ENCODE results near the gene GJD3.

DNA sequence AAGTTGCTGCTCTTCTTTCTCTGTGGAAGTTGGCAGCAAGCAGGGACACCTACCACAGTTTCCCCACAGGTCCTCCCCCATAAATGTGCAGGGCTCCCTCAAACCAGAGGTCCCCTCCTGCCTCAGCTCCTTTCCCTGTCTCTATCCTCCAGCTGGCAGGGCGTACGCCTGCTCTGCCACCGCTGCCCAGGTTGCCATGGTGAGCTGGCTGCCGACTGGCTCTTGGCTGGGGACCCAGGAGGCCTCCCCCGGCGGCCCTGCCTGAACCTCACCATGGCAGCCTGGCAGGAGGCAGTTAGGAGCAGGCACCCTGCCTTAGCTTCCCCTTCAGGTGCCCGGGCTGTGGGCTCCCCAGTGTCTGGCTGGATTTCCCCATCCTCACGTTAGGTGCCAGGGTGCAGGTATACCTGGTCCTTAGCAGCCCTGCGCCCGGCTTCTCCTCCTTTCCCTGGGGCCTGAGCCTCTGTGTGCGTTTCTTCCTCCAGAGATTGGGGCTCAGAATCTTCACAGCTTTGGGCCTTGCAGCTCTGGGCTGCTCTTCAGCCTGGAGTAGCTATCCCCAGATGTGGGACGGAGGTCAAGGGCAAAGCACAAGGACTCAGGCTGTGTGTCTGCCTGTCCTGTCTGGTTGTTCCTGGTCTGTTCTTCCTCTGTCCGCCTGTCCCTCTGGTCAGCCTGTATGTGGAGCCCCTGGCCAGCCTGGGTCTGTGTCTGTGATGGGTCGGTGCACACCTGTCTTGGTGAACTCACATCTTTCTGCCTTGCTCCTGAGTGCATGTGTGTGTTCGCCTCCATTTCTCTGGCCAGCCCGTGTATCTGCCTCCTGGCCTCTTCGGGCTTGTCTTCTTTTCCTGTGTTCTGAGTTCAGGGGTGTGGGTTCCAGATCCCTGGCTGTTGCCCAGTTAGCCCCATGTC, 15.7 kb downstream of the GJD3 start:
- no peak for TF ChIP-seq EZH2 (IDR thresholded peaks at IDR 0.05; ENCODE audit: low read depth)
- TF ChIP-seq, protein P1, sequence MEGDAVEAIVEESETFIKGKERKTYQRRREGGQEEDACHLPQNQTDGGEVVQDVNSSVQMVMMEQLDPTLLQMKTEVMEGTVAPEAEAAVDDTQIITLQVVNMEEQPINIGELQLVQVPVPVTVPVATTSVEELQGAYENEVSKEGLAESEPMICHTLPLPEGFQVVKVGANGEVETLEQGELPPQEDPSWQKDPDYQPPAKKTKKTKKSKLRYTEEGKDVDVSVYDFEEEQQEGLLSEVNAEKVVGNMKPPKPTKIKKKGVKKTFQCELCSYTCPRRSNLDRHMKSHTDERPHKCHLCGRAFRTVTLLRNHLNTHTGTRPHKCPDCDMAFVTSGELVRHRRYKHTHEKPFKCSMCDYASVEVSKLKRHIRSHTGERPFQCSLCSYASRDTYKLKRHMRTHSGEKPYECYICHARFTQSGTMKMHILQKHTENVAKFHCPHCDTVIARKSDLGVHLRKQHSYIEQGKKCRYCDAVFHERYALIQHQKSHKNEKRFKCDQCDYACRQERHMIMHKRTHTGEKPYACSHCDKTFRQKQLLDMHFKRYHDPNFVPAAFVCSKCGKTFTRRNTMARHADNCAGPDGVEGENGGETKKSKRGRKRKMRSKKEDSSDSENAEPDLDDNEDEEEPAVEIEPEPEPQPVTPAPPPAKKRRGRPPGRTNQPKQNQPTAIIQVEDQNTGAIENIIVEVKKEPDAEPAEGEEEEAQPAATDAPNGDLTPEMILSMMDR (conservative IDR thresholded peaks at IDR 0.05) = no peak

Measured in PC-9 (cell line).